PC-3 (cell line): ENCODE data around the gene MIDN. TPM values are rescaled to one million over a fixed set of nuclear protein-coding genes. Genes with fewer than 3 reads are reported as not detected.

ENCODE experiments used
- ATAC-seq: fragments of 200-7000 bp; cut with Tn5 transposase; 2 replicates; pipeline ENCODE4 v1.9.1; 2020; ENCODE audit warnings: mild to moderate bottlenecking, moderate library complexity
- BruUV-seq: library from RNA; stranded (reverse); fragments of 400-500 nt; replicated peaks from 2 replicates; lab custom pipeline; 2021; lab: Mats Ljungman, UMichigan
- CTCF ChIA-PET: fragments of 300-600 bp; sonication (Branson Sonifier 250); formaldehyde crosslinking; loops from one replicate; lab custom pipeline; 2022; ENCODE audit warnings: antibody characterized with exemption; lab: Charles Lee
- POLR2A ChIA-PET: fragments of 300-600 bp; sonication (Branson Sonifier 250); formaldehyde crosslinking; loops from one replicate; lab custom pipeline; 2022; ENCODE audit warnings: antibody characterized with exemption; ENCODE audit not compliant: unreplicated experiment; lab: Charles Lee
- DNase-seq: peaks from one replicate; pipeline ENCODE4 v3.0.0-alpha.2; 2015
- H2AFZ ChIP-seq: fragments of 300-600 bp; sonication (generic); 2 replicates; pipeline ENCODE4 v1.6.0; 2016; ENCODE audit warnings: antibody characterized with exemption, low read length
- H3F3A ChIP-seq: fragments of 300-600 bp; sonication (generic); one replicate; pipeline ENCODE4 v1.6.0; 2017; ENCODE audit warnings: antibody characterized with exemption, low read length, control low read depth, mild to moderate bottlenecking; ENCODE audit not compliant: unreplicated experiment
- H3K27ac ChIP-seq: fragments of 300-600 bp; sonication (generic); 2 replicates; pipeline ENCODE4 v1.5.1; 2016; ENCODE audit warnings: mild to moderate bottlenecking, low read length
- H3K27me3 ChIP-seq: fragments of 300-600 bp; sonication (generic); 2 replicates; pipeline ENCODE4 v1.6.1; 2016; ENCODE audit warnings: low read length, mixed read lengths
- H3K36me3 ChIP-seq: fragments of 300-600 bp; sonication (generic); 2 replicates; pipeline ENCODE4 v1.6.1; 2016; ENCODE audit warnings: low read depth, mixed run types, low read length, mixed read lengths
- H3K4me1 ChIP-seq: fragments of 300-600 bp; sonication (generic); 2 replicates; pipeline ENCODE4 v1.5.1; 2016; ENCODE audit warnings: low read length; ENCODE audit not compliant: insufficient read depth
- H3K4me2 ChIP-seq: fragments of 300-600 bp; sonication (generic); 2 replicates; pipeline ENCODE4 v1.6.0; 2016; ENCODE audit warnings: low read length
- H3K4me3 ChIP-seq: fragments of 300-600 bp; sonication (generic); 2 replicates; pipeline ENCODE4 v1.5.1; 2016; ENCODE audit warnings: mild to moderate bottlenecking, low read length, mixed read lengths
- H3K79me2 ChIP-seq: fragments of 300-600 bp; sonication (generic); 2 replicates; pipeline ENCODE4 v1.6.1; 2017; ENCODE audit warnings: low read length, mixed read lengths
- H3K9ac ChIP-seq: fragments of 300-600 bp; sonication (generic); 2 replicates; pipeline ENCODE4 v1.6.0; 2016; ENCODE audit warnings: mild to moderate bottlenecking, low read length
- H3K9me2 ChIP-seq: fragments of 300-600 bp; sonication (generic); replicated peaks from 2 replicates; pipeline ENCODE4 v1.6.1; 2016; ENCODE audit warnings: mixed run types, low read length, mixed read lengths
- H3K9me3 ChIP-seq: fragments of 300-600 bp; sonication (generic); 2 replicates; pipeline ENCODE4 v1.6.1; 2016; ENCODE audit warnings: low read length, mixed read lengths
- H4K20me1 ChIP-seq: fragments of 300-600 bp; sonication (generic); 2 replicates; pipeline ENCODE4 v1.6.1; 2016; ENCODE audit warnings: low read length, mixed read lengths
- EZH2 ChIP-seq: fragments of 300-600 bp; sonication (generic); IDR thresholded peaks from one replicate; pipeline ENCODE4 v1.6.1; 2017; ENCODE audit warnings: antibody characterized with exemption, mild to moderate bottlenecking, low read length; ENCODE audit not compliant: unreplicated experiment
- EZH2phosphoT487 ChIP-seq: fragments of 300-600 bp; sonication (generic); IDR thresholded peaks from 2 replicates; pipeline ENCODE4 v1.6.1; 2018; ENCODE audit warnings: mild to moderate bottlenecking, antibody characterized with exemption, low read length, borderline replicate concordance
- intact Hi-C: fragments of 100-400 bp; cut with micrococcal nuclease; formaldehyde crosslinking; loops from 2 replicates; pipeline ENCODE4 v1.9.0; 2023
- total RNA-seq: library from RNA; depleted of rRNA; stranded (reverse); fragments of >200 nt; gene quantifications from 2 replicates; pipeline ENCODE4 v1.2.3, GENCODE V29; 2014
- TF ChIP-seq, protein P1 (sequence below): fragments of 300-600 bp; sonication (generic); conservative IDR thresholded peaks from 2 replicates; pipeline ENCODE4 v1.5.1; 2017; ENCODE audit warnings: antibody characterized with exemption, low read depth, mild to moderate bottlenecking, low read length

MIDN gene
- total RNA-seq, 1 experiment from 2014 or later = 17.3 TPM

DNA sequence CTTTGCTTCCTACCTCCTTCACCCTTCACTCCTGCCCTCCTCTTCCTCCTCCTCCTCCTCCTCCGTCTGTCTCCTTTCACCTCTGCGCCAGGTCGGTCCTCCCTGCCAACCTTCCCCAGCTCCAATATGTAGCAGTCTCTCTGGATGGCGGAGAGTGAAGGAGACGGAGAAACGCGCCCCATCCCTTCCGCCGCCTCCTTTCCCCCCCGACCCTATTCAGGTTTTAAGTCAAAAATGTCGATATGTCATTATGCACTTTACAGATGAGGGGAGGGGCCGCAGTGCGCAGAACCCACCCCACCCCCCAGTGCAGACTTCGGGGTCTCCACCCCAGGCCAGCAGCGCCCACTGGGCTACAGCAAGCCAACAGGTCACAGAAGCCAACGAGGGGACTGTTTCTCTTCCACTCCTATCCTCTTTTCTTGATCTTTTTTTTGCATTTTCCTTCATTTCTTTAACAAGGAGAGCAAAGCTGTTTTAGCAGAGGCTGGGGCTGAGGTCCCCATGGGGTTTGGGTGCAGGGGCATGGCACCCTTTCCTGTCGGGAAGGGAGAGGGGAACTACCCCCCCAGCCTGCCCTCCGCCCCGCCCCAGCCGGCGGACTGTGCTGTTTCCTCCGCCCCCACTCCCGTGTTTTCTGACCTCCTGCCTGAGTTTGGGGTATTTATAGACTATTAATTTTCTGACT, 9.2 kb downstream of the MIDN start:
- no TSS peak for BruUV-seq
- Histone ChIP-seq H3K9me2 (no peaks in the 10 kb centered on the region), H3K79me2 (peaks cover 43% of the 10 kb centered on the region), H4K20me1 (peaks cover 3% of the 10 kb centered on the region; the same call in 1 of the 2 replicates), H3K4me3 (no peak overlapping the region), H3K27me3 (no peaks in the 10 kb centered on the region), H3K36me3 (peaks cover 33% of the 10 kb centered on the region), H2AFZ (no peak overlapping the region), H3K9me3 (no peaks in the 10 kb centered on the region), H3K4me1 (peaks cover 44% of the 10 kb centered on the region), H3F3A (peaks cover 14% of the 10 kb centered on the region), H3K27ac (no peak overlapping the region), H3K4me2 (no peak overlapping the region), H3K9ac (no peak overlapping the region)
- ChIA-PET CTCF (interaction anchor here (0.5 kb wide), 1 partner anchor 9 kb away, joined by 7 read pairs; no protein-coding TSS in a partner anchor), POLR2A (no interaction called here)
- TF ChIP-seq EZH2phosphoT487 (no peak), EZH2 (no peak)
- TF ChIP-seq, protein P1, sequence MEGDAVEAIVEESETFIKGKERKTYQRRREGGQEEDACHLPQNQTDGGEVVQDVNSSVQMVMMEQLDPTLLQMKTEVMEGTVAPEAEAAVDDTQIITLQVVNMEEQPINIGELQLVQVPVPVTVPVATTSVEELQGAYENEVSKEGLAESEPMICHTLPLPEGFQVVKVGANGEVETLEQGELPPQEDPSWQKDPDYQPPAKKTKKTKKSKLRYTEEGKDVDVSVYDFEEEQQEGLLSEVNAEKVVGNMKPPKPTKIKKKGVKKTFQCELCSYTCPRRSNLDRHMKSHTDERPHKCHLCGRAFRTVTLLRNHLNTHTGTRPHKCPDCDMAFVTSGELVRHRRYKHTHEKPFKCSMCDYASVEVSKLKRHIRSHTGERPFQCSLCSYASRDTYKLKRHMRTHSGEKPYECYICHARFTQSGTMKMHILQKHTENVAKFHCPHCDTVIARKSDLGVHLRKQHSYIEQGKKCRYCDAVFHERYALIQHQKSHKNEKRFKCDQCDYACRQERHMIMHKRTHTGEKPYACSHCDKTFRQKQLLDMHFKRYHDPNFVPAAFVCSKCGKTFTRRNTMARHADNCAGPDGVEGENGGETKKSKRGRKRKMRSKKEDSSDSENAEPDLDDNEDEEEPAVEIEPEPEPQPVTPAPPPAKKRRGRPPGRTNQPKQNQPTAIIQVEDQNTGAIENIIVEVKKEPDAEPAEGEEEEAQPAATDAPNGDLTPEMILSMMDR = no peak
- ATAC-seq (no peak), DNase-seq (no peak)
- intact Hi-C loops = no loop called here

DNA sequence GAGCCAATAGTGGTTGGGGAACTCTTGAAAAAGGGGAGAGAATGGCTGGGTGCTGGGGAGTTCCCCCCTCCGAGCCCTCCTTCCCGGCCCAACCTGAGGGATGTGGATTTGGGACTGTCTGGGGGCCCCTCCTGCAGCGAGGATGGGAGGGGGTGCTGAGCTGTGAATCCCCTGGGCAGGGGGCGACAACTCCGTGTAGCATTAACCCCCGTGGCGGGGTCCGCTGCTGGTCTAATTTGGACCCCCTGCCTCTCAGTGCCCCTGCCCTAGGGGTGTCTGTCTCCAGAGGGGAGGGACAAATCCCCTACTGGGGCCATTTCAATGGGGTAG, 9.7 kb downstream of the MIDN start:
- peaks cover 47% of the 10 kb centered on the region for H3K4me1 ChIP-seq
- peaks cover 14% of the 10 kb centered on the region for H3F3A ChIP-seq
- ChIA-PET POLR2A (interaction anchor here (0.6 to 1.1 kb wide), 2 partner anchors 11 to 14 kb away, joined by 10 to 14 read pairs; partner anchors contain the start of gene CIRBP), CTCF (no interaction called here)
- no peak overlapping the region for H3K27ac ChIP-seq
- H4K20me1 ChIP-seq = peaks cover 3% of the 10 kb centered on the region; the same call in 1 of the 2 replicates
- TF ChIP-seq EZH2 (no peak), EZH2phosphoT487 (no peak)
- TF ChIP-seq, protein P1 = no peak
- no peak overlapping the region for H3K9ac ChIP-seq
- peaks cover 33% of the 10 kb centered on the region for H3K36me3 ChIP-seq
- no peak overlapping the region for H3K4me2 ChIP-seq
- BruUV-seq = TSS peak; percentile 15
- H2AFZ ChIP-seq = no peak overlapping the region
- no peak for ATAC-seq
- H3K9me2 ChIP-seq = no peaks in the 10 kb centered on the region
- H3K9me3 ChIP-seq = no peaks in the 10 kb centered on the region
- H3K4me3 ChIP-seq = no peak overlapping the region
- H3K27me3 ChIP-seq = no peaks in the 10 kb centered on the region
- peaks cover 41% of the 10 kb centered on the region for H3K79me2 ChIP-seq
- DNase-seq = no peak
- intact Hi-C loops = no loop called here

DNA sequence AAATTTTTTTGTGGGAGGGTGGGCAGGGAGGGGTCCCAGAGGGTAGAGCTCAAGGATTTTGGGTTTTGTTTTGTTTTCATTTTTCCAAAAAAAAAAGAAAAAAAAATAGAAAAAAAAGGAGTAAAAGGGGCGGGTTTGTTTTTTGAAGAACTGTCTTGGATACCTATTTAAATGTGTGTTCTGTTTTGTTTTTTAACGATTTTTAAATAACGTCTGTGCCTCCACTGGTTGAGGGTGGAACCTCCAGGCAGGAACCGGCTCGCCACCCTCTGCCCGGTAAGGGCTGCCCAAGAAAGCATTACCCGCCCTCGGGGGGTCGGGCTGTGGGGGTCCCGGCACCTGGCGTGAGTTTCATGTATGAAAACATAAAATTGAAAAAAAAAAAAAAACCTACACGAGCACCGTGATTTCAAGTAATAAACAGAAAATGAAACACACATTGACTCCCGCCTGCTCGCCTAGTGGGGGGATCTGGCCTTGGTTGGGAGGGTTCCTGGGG, 10.4 kb downstream of the MIDN start:
- Histone ChIP-seq H3K9ac (no peak overlapping the region), H3K36me3 (peaks cover 29% of the 10 kb centered on the region), H2AFZ (no peak overlapping the region), H3K79me2 (peaks cover 34% of the 10 kb centered on the region), H3K4me3 (no peak overlapping the region), H3K27me3 (no peaks in the 10 kb centered on the region), H3K4me1 (peaks cover 42% of the 10 kb centered on the region), H4K20me1 (peaks cover 3% of the 10 kb centered on the region; the same call in 1 of the 2 replicates), H3K4me2 (peak overlapping the region; percentile 39; the same call in 1 of the 2 replicates), H3K27ac (peak overlapping the region; percentile 82), H3K9me3 (no peaks in the 10 kb centered on the region), H3K9me2 (no peaks in the 10 kb centered on the region), H3F3A (peaks cover 14% of the 10 kb centered on the region)
- ChIA-PET POLR2A (interaction anchor here (0.6 to 1.1 kb wide), 2 partner anchors 10 to 13 kb away, joined by 10 to 14 read pairs; partner anchors contain the start of gene CIRBP), CTCF (no interaction called here)
- intact Hi-C loops = no loop called here
- ATAC-seq = no peak
- BruUV-seq = no TSS peak
- no peak for DNase-seq
- no peak for TF ChIP-seq EZH2
